Transverse colon (tissue), 4 donors: ENCODE measurements around the gene BORCS6.
A peak's percentile ranks its signal among the peaks of the same experiment; 100 is the strongest.

Experiments used
- CTCF ChIP-seq, 5 experiments: fragments of 200-600 bp in 3 of 5; fragments of 450-650 bp in 2 of 5; sonication (generic) in 3 of 5; IDR thresholded peaks; 1 replicate in 2 of 5; 2 replicates in 3 of 5; pipeline ENCODE4 v1.5.1; 2016 to 2017; ENCODE audit warnings: antibody characterized with exemption in 5 of 5, inconsistent platforms in 3 of 5, mild to moderate bottlenecking in 2 of 5, moderate library complexity in 1 of 5
- POLR2AphosphoS5 ChIP-seq, 3 donors: sonication (generic); formaldehyde crosslinking; IDR thresholded peaks; one replicate each; pipeline ENCODE4 v1.6.1; 2016; ENCODE audit warnings: antibody characterized with exemption in 3 of 3

GRCh38 chr17:8141045-8141444 lies 48.9 kb downstream of the BORCS6 start:
- no peak for TF ChIP-seq CTCF (IDR thresholded peaks at IDR 0.05)
- peak in 1 of 3 donors; percentile 5 for TF ChIP-seq POLR2AphosphoS5 (IDR thresholded peaks at IDR 0.05)
